ENCODE data around the gene ACADL. TPM values are rescaled to one million over a fixed set of nuclear protein-coding genes. Genes with fewer than 3 reads are reported as not detected.

The ACADL gene
- total RNA-seq: 10 to 100 TPM in 5 of 7 donors, 1 to 10 TPM in 2; 9.4 to 39.0 (median 12.1) TPM
- polyA plus RNA-seq: 10 to 100 TPM in 1 of 2 donors, 1 to 10 TPM in 1; 4.5 to 10.5 TPM
- long read RNA-seq, donor 1, transcript ACADL-201 (11 exons, 2,543 nt): major isoform, 39 of 53 reads
- long read RNA-seq, donor 1, transcript ACADL-204 (3 exons, 1,045 nt): minor isoform, 5 of 53 reads
- long read RNA-seq, donor 1, partial matches to known transcripts: 1 of 53 reads
- long read RNA-seq, donor 1, other reads (novel, unspliced or antisense): 8 of 53 reads
- long read RNA-seq, donor 2: 0 reads
- long read RNA-seq, donor 3, transcript ACADL-201 (11 exons, 2,543 nt): major isoform, 18 of 29 reads
- long read RNA-seq, donor 3, partial matches to known transcripts: 2 of 29 reads
- long read RNA-seq, donor 3, other reads (novel, unspliced or antisense): 9 of 29 reads

DNA sequence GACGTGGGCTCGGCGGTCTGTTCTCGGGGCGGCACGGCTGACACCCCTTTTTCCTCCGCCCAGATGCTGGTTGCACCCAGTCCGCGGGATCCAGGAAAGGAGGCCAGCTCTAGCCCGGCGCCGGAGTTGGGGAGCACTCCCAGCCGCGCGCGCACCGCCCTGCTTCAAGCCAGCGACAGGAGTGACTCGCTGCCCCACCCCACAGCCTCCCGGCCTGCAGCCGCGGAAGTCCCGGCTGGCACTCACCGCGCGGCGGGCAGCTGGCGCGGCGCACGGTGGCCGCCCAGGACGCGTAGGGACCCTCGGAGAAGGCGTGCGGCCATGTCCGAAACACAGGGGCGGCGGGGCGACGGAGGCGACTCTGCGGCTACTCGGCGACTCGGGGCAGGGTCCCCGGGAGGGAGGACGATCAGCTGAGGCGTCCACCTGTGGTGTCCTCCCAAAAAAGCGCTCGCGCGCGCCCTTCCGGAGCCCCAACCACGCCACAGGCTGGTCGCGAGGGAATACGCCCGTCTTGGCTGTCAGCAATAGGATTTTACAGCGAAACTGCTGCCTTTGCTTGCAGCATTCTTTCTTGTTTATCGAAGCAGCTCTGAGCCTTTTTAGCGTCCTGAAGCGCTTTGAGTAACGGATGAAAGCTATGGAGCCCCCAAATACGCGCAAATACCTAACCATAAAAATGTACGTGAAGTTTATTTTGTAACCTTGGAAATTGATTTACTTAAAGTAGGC is at the start of gene ACADL:
TSS of gene ACADL (minus strand) at position 507 of the 732 bp plus-strand sequence. CDS start at position 323, 184 bp downstream.
- H3K9me3 ChIP-seq: no peaks in the 10 kb centered on the region
- peaks cover 6% of the 10 kb centered on the region for H3K4me1 ChIP-seq (ENCODE audit: insufficient read depth)
- peak within 1 kb of the TSS; percentile 43 for H3K4me3 ChIP-seq
- intact Hi-C loops (cut with DNase I): no loop called here
- H3K27me3 ChIP-seq: no peaks in the 10 kb centered on the region
- WGBS, 3 donors: 0 to 1% (median 0%) methylated on average over 67 to 69 of the region's 69 CpGs
- H3K27ac ChIP-seq: peak within 1 kb of the TSS; percentile 62 to 73
- TF ChIP-seq EP300 (IDR thresholded peaks at IDR 0.05) (no peak), POLR2A (IDR thresholded peaks at IDR 0.05) (no peak)
- TF ChIP-seq, protein P1, sequence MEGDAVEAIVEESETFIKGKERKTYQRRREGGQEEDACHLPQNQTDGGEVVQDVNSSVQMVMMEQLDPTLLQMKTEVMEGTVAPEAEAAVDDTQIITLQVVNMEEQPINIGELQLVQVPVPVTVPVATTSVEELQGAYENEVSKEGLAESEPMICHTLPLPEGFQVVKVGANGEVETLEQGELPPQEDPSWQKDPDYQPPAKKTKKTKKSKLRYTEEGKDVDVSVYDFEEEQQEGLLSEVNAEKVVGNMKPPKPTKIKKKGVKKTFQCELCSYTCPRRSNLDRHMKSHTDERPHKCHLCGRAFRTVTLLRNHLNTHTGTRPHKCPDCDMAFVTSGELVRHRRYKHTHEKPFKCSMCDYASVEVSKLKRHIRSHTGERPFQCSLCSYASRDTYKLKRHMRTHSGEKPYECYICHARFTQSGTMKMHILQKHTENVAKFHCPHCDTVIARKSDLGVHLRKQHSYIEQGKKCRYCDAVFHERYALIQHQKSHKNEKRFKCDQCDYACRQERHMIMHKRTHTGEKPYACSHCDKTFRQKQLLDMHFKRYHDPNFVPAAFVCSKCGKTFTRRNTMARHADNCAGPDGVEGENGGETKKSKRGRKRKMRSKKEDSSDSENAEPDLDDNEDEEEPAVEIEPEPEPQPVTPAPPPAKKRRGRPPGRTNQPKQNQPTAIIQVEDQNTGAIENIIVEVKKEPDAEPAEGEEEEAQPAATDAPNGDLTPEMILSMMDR (IDR thresholded peaks at IDR 0.05): no peak
- H3K36me3 ChIP-seq: no peaks in the 10 kb centered on the region
- peak; percentile 48 to 76 (median 57) for DNase-seq

DNA sequence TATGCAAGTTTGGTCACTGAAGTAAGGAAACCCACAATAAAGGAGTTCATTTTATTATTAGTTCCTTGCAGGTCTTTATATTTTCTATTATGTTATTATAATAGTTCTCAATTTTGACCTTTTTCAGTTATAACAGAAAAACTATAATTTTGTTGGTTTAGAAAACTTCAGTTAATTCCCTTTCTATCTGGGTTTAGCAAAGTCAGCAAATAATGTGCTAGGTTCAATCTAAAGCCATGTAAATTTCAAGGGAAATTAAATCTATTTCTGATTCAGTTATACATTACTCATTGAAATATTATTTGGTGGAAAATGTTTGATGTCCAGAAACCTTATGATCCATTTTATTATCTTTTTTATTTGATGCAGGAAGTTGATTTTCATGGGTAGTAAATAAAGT is 46.1 kb upstream of the ACADL start:
- H3K4me1 ChIP-seq (ENCODE audit: insufficient read depth): no peaks in the 10 kb centered on the region
- TF ChIP-seq, protein P1 (IDR thresholded peaks at IDR 0.05): no peak
- TF ChIP-seq POLR2A (IDR thresholded peaks at IDR 0.05): no peak
- no peak for TF ChIP-seq EP300 (IDR thresholded peaks at IDR 0.05)

DNA sequence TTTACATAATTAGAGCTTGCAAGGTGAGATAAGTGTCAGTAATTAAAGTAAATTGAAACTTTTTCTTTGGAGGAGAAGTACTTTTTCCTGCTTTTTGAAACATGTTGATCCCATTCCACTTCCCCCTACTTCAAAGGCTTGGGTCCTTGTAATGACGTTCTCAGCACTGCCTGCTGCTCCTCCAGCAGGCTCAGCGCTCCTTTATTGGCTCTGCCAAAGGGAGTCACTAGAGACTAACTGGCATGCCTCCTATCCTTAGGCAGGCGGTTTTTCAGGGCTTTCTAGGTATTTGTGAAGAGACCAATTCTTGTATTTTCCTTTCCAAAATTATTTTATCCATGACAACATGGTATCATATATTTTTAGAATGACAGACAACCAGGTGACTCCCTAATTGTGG is 43.9 kb upstream of the ACADL start:
- TF ChIP-seq, protein P1 (IDR thresholded peaks at IDR 0.05): no peak
- TF ChIP-seq POLR2A (IDR thresholded peaks at IDR 0.05) (no peak), EP300 (IDR thresholded peaks at IDR 0.05) (no peak)
- WGBS, 3 donors: 37 to 39% (median 37%) methylated on average over 3 of the region's 3 CpGs
- intact Hi-C loops (cut with DNase I): no loop called here

More for the DNA sequence above, 46.1 kb upstream of the ACADL start:
- intact Hi-C loops (cut with DNase I): no loop called here
- H3K9me3 ChIP-seq: no peaks in the 10 kb centered on the region
- no peaks in the 10 kb centered on the region for H3K27me3 ChIP-seq
- DNase-seq: no peak
- H3K4me3 ChIP-seq: no peak overlapping the region
- no peaks in the 10 kb centered on the region for H3K36me3 ChIP-seq
- no peak overlapping the region for H3K27ac ChIP-seq

DNA sequence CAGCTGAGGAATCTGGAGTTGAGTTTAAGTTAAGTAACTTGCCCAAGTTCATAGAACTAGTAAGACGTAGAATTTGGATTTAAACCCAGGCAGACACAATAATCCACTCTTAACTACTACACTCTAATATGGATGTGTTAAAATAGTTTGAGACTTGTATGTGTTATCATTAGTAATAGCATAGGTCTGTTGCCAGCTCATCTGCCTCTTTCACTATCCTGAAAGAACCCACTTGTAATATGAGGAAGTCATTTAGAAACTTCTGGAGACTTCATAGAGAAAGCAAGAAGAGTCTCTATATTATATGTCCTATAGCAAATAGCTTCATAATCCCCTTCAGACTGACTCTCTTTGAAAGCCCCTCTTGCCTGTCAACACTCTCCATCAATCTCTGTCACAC is 43.0 kb upstream of the ACADL start:
- no peak for DNase-seq
- no peaks in the 10 kb centered on the region for H3K27me3 ChIP-seq
- WGBS, 3 donors: 90 to 94% (median 91%) methylated on average over 1 of the region's 1 CpG

More for the DNA sequence above, 43.9 kb upstream of the ACADL start:
- Histone ChIP-seq H3K27ac (no peak overlapping the region), H3K4me1 (ENCODE audit: insufficient read depth) (no peaks in the 10 kb centered on the region), H3K36me3 (no peaks in the 10 kb centered on the region), H3K27me3 (no peaks in the 10 kb centered on the region), H3K4me3 (no peak overlapping the region), H3K9me3 (no peaks in the 10 kb centered on the region)
- DNase-seq: no peak

More for the DNA sequence above, 43.0 kb upstream of the ACADL start:
- TF ChIP-seq POLR2A (IDR thresholded peaks at IDR 0.05): no peak
- no peak for TF ChIP-seq EP300 (IDR thresholded peaks at IDR 0.05)
- TF ChIP-seq, protein P1 (IDR thresholded peaks at IDR 0.05): no peak
- no peaks in the 10 kb centered on the region for H3K36me3 ChIP-seq
- no peak overlapping the region for H3K4me3 ChIP-seq
- H3K27ac ChIP-seq: no peak overlapping the region
- intact Hi-C loops (cut with DNase I): no loop called here
- no peaks in the 10 kb centered on the region for H3K4me1 ChIP-seq (ENCODE audit: insufficient read depth)
- H3K9me3 ChIP-seq: no peaks in the 10 kb centered on the region

All from ovary (tissue), 10 donors.